Activated T-helper 2 cell treated with anti-CD3 and anti-CD28 coated beads, Interferon-gamma antibody, Interleukin-2, Interleukin-4, amounts not matched to agents 10 μg/mL and 5 μg/mL and 100 μg/mL, durations not matched to agents 14 hours and 24 hours and 36 hours (primary cell): ENCODE measurements around the gene ZNF611. TPM values are rescaled to one million over a fixed set of nuclear protein-coding genes. Genes with fewer than 3 reads are reported as not detected.

ENCODE experiments used
- DNase-seq: peaks from one replicate; pipeline ENCODE4 v3.0.0; 2021; ENCODE audit warnings: low spot score
- H3K27ac Mint-ChIP-seq: one replicate; pipeline ENCODE4 v1.8.0; 2021; ENCODE audit warnings: mixed read lengths
- H3K27me3 Mint-ChIP-seq: one replicate; pipeline ENCODE4 v1.8.0; 2021; ENCODE audit warnings: low read depth, mixed read lengths
- H3K36me3 Mint-ChIP-seq: one replicate; pipeline ENCODE4 v1.8.0; 2021; ENCODE audit warnings: low read depth, mixed read lengths
- H3K4me1 Mint-ChIP-seq: one replicate; pipeline ENCODE4 v1.8.0; 2021; ENCODE audit warnings: low read depth, mixed read lengths
- H3K4me3 Mint-ChIP-seq: one replicate; pipeline ENCODE4 v1.8.0; 2021; ENCODE audit warnings: low read depth, mild to moderate bottlenecking, moderate library complexity, mixed read lengths
- H3K9me3 Mint-ChIP-seq: one replicate; pipeline ENCODE4 v1.8.0; 2021; ENCODE audit warnings: mixed read lengths
- intact Hi-C: fragments of 100-400 bp; cut with micrococcal nuclease; formaldehyde crosslinking; loops from one replicate; pipeline ENCODE4 v1.15.1; 2023
- total RNA-seq: library from RNA; stranded (reverse); gene quantifications from 2 replicates; pipeline ENCODE4 v1.2.3, GENCODE V29; 2022

The ZNF611 gene
- total RNA-seq, 1 donor from 2014 or later, result 17.3 TPM

- Mint-ChIP-seq H3K4me3 (no peak overlapping the region), H3K27me3 (no peaks in the 10 kb centered on the region), H3K36me3 (peaks cover 85% of the 10 kb centered on the region), H3K9me3 (peaks cover 65% of the 10 kb centered on the region), H3K27ac (no peak overlapping the region), H3K4me1 (peaks cover 2% of the 10 kb centered on the region)
- intact Hi-C loops, result no loop called here
- no peak for DNase-seq
Observed at GRCh38 chr19:52665529-52665928, 69.3 kb downstream of the ZNF611 start.

GRCh38 chr19:52665027-52665426 lies 69.8 kb downstream of the ZNF611 start:
- intact Hi-C loops, result no loop called here
- no peak overlapping the region for H3K4me3 Mint-ChIP-seq
- H3K27ac Mint-ChIP-seq, result no peak overlapping the region
- peaks cover 68% of the 10 kb centered on the region for H3K9me3 Mint-ChIP-seq
- H3K36me3 Mint-ChIP-seq, result peaks cover 87% of the 10 kb centered on the region
- no peak for DNase-seq
- peaks cover 2% of the 10 kb centered on the region for H3K4me1 Mint-ChIP-seq
- no peaks in the 10 kb centered on the region for H3K27me3 Mint-ChIP-seq

GRCh38 chr19:52664461-52664860 lies 70.4 kb downstream of the ZNF611 start:
- DNase-seq, result no peak
- Mint-ChIP-seq H3K9me3 (peaks cover 69% of the 10 kb centered on the region), H3K4me1 (peaks cover 2% of the 10 kb centered on the region), H3K36me3 (peaks cover 87% of the 10 kb centered on the region), H3K4me3 (no peak overlapping the region), H3K27me3 (no peaks in the 10 kb centered on the region), H3K27ac (no peak overlapping the region)
- intact Hi-C loops, result no loop called here

GRCh38 chr19:52662631-52663030 lies 72.2 kb downstream of the ZNF611 start:
- Mint-ChIP-seq H3K36me3 (peaks cover 90% of the 10 kb centered on the region), H3K27ac (no peak overlapping the region), H3K4me1 (peaks cover 2% of the 10 kb centered on the region), H3K9me3 (peaks cover 72% of the 10 kb centered on the region), H3K4me3 (no peak overlapping the region), H3K27me3 (no peaks in the 10 kb centered on the region)
- intact Hi-C loops, result no loop called here
- no peak for DNase-seq

- peaks cover 2% of the 10 kb centered on the region for H3K4me1 Mint-ChIP-seq
Observed at GRCh38 chr19:52660981-52661380, 73.9 kb downstream of the ZNF611 start.

GRCh38 chr19:52659013-52659412 lies 75.8 kb downstream of the ZNF611 start:
- H3K4me1 Mint-ChIP-seq, result peaks cover 2% of the 10 kb centered on the region
- no peak overlapping the region for H3K27ac Mint-ChIP-seq
- H3K9me3 Mint-ChIP-seq, result peaks cover 74% of the 10 kb centered on the region
- H3K36me3 Mint-ChIP-seq, result peaks cover 92% of the 10 kb centered on the region
- intact Hi-C loops, result no loop called here
- no peak overlapping the region for H3K4me3 Mint-ChIP-seq
- DNase-seq, result no peak
- no peaks in the 10 kb centered on the region for H3K27me3 Mint-ChIP-seq

More at GRCh38 chr19:52660981-52661380, 73.9 kb downstream of the ZNF611 start:
- Mint-ChIP-seq H3K27me3 (no peaks in the 10 kb centered on the region), H3K4me3 (no peak overlapping the region), H3K36me3 (peaks cover 88% of the 10 kb centered on the region), H3K27ac (no peak overlapping the region), H3K9me3 (peaks cover 68% of the 10 kb centered on the region)
- intact Hi-C loops, result no loop called here
- DNase-seq, result no peak

GRCh38 chr19:52658595-52658994 lies 76.2 kb downstream of the ZNF611 start:
- intact Hi-C loops, result no loop called here
- Mint-ChIP-seq H3K4me3 (no peak overlapping the region), H3K27me3 (no peaks in the 10 kb centered on the region), H3K36me3 (peaks cover 96% of the 10 kb centered on the region), H3K4me1 (peaks cover 2% of the 10 kb centered on the region), H3K27ac (no peak overlapping the region), H3K9me3 (peaks cover 78% of the 10 kb centered on the region)
- DNase-seq, result no peak

- H3K4me3 Mint-ChIP-seq, result no peak overlapping the region
- intact Hi-C loops, result no loop called here
- no peaks in the 10 kb centered on the region for H3K27me3 Mint-ChIP-seq
- H3K27ac Mint-ChIP-seq, result no peak overlapping the region
- no peaks in the 10 kb centered on the region for H3K4me1 Mint-ChIP-seq
- peaks cover 88% of the 10 kb centered on the region for H3K36me3 Mint-ChIP-seq
- peaks cover 80% of the 10 kb centered on the region for H3K9me3 Mint-ChIP-seq
- no peak for DNase-seq
Observed at GRCh38 chr19:52653161-52653560, 81.7 kb downstream of the ZNF611 start.

Other genes with a start within 250 kb of the ZNF611 start
- 20.7 and 22.6 TPM in 2 replicates for gene ZNF808, start 207.4 kb downstream of the ZNF611 start, total RNA-seq
- gene ZNF701, start 164.8 kb downstream of the ZNF611 start, total RNA-seq, result 17.1 and 17.8 TPM in 2 replicates
- 23.1 and 24.1 TPM in 2 replicates for gene ZNF83, start 96.7 kb downstream of the ZNF611 start, total RNA-seq
- gene ZNF600, start 51.7 kb upstream of the ZNF611 start, total RNA-seq, result 7.9 and 11.3 TPM in 2 replicates
- 13.5 and 17.6 TPM in 2 replicates for gene ZNF28, start 86.6 kb upstream of the ZNF611 start, total RNA-seq
- gene ZNF468, start 122.6 kb upstream of the ZNF611 start, total RNA-seq, result 12.0 and 14.7 TPM in 2 replicates
- gene ZNF320, start 162.6 kb upstream of the ZNF611 start, total RNA-seq, result 8.8 and 9.1 TPM in 2 replicates
- gene ZNF888, start 188.4 kb upstream of the ZNF611 start, total RNA-seq, result 5.0 and 6.1 TPM in 2 replicates
- gene ZNF816, start 227.8 kb upstream of the ZNF611 start, total RNA-seq, result 8.1 and 8.4 TPM in 2 replicates